ENCODE measurements around the gene OR11A1.

Gene OR11A1

DNA sequence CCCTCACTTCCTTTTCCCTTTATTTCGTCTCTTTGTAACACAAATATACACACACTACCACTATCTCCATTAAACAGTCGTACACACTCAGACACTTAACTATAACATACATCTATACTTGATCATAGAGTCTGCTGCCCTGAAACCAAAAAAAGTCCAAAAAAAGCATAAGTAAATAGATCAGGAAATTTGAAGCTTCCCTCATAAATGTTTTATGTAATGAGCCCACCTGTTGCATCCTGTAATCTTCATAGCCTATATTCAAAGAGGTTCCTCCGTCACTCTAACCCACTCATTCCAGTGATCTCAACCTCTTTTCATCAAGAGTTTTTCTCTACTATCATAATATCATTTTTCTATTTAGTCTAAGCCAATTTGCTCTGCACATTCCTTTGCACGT is 68.3 kb downstream of the OR11A1 start:
- DNase-seq (no peak), ATAC-seq (no peak)

- DNase-seq (no peak), ATAC-seq (no peak)
These were observed 80.9 kb downstream of the OR11A1 start for GRCh38 chr6:29376003-29376402.

All from stimulated activated naive CD8-positive, alpha-beta T cell treated with anti-CD3 and anti-CD28 coated beads, Interleukin-15, Interleukin-2, amounts not matched to agents 100 U/mL and 50 U/mL, for 24 hours (primary cell).